DOHH2 (cell line): ENCODE data around the gene UROC1.

Experiments used
- H3F3A ChIP-seq: fragments of 200-600 bp; sonication (generic), shearing (Covaris generic); 2 replicates; pipeline ENCODE4 v1.6.0; 2016; ENCODE audit warnings: antibody characterized with exemption, mild to moderate bottlenecking; ENCODE audit not compliant: control insufficient read depth, insufficient read depth
- H3K27ac ChIP-seq: fragments of 200-600 bp; sonication (generic); 2 replicates; pipeline ENCODE4 v1.5.1; 2014; ENCODE audit warnings: low read depth, mild to moderate bottlenecking, low read length, moderate library complexity
- H3K27me3 ChIP-seq: fragments of 200-600 bp; sonication (generic); 2 replicates; pipeline ENCODE4 v1.6.1; 2014; ENCODE audit warnings: mild to moderate bottlenecking, low read length, mixed read lengths; ENCODE audit not compliant: control insufficient read depth
- H3K36me3 ChIP-seq: fragments of 200-600 bp; sonication (generic); 2 replicates; pipeline ENCODE4 v1.6.1; 2014; ENCODE audit warnings: mild to moderate bottlenecking, low read length, moderate library complexity, mixed read lengths; ENCODE audit not compliant: control insufficient read depth
- H3K4me1 ChIP-seq: fragments of 200-600 bp; sonication (generic); 2 replicates; pipeline ENCODE4 v1.6.1; 2014; ENCODE audit warnings: mild to moderate bottlenecking, low read length, mixed read lengths; ENCODE audit not compliant: control insufficient read depth
- H3K4me2 ChIP-seq: fragments of 200-600 bp; sonication (generic); 2 replicates; pipeline ENCODE4 v1.6.0; 2014; ENCODE audit warnings: mild to moderate bottlenecking, low read length, moderate library complexity
- H3K4me3 ChIP-seq: fragments of 200-600 bp; sonication (generic); 2 replicates; pipeline ENCODE4 v1.5.1; 2014; ENCODE audit warnings: mild to moderate bottlenecking, low read length, mixed read lengths
- H3K79me2 ChIP-seq: fragments of 200-600 bp; sonication (generic); 2 replicates; pipeline ENCODE4 v1.6.1; 2014; ENCODE audit warnings: mild to moderate bottlenecking, low read length, mixed read lengths; ENCODE audit not compliant: control insufficient read depth
- H3K9me2 ChIP-seq: fragments of 200-600 bp; sonication (generic); replicated peaks from 2 replicates; pipeline ENCODE4 v1.6.1; 2014; ENCODE audit warnings: mild to moderate bottlenecking, low read length, mixed read lengths; ENCODE audit not compliant: control insufficient read depth
- H3K9me3 ChIP-seq: fragments of 200-600 bp; sonication (generic); 2 replicates; pipeline ENCODE4 v1.6.1; 2014; ENCODE audit warnings: antibody characterized with exemption, low read length, mixed read lengths; ENCODE audit not compliant: control insufficient read depth, insufficient read depth
- H4K20me1 ChIP-seq: fragments of 200-600 bp; sonication (generic); 2 replicates; pipeline ENCODE4 v1.6.0; 2014; ENCODE audit warnings: low read depth, mild to moderate bottlenecking, antibody characterized with exemption, low read length, moderate library complexity; ENCODE audit not compliant: control insufficient read depth, insufficient read depth
- CTCF ChIP-seq: fragments of 200-600 bp; sonication (generic); IDR thresholded peaks from one replicate; pipeline ENCODE4 v1.5.1; 2014; ENCODE audit warnings: antibody characterized with exemption, mild to moderate bottlenecking, low read depth, low read length; ENCODE audit not compliant: poor library complexity, severe bottlenecking
- EZH2phosphoT487 ChIP-seq: fragments of 200-600 bp; sonication (generic); IDR thresholded peaks from 2 replicates; pipeline ENCODE4 v1.6.1; 2017; ENCODE audit warnings: borderline replicate concordance, mild to moderate bottlenecking, antibody characterized with exemption, low read length, moderate library complexity, mixed read lengths

UROC1 gene

GRCh38 chr3:126555795-126556636 is 38.4 kb upstream of the UROC1 start:
- Histone ChIP-seq H3K36me3 (no peaks in the 10 kb centered on the region), H3K4me2 (no peak overlapping the region), H3F3A (no peaks in the 10 kb centered on the region)

GRCh38 chr3:126554560-126555525 is 37.3 kb upstream of the UROC1 start:
- Histone ChIP-seq H3K4me2 (no peak overlapping the region), H3K36me3 (no peaks in the 10 kb centered on the region), H3K9me2 (no peaks in the 10 kb centered on the region), H3K27me3 (no peaks in the 10 kb centered on the region), H3K4me3 (no peak overlapping the region), H3K79me2 (no peaks in the 10 kb centered on the region), H4K20me1 (no peaks in the 10 kb centered on the region), H3K27ac (no peak overlapping the region), H3K9me3 (no peaks in the 10 kb centered on the region), H3F3A (no peaks in the 10 kb centered on the region), H3K4me1 (no peaks in the 10 kb centered on the region)
- no peak for TF ChIP-seq CTCF
- TF ChIP-seq EZH2phosphoT487 = no peak

More at GRCh38 chr3:126555795-126556636, 38.4 kb upstream of the UROC1 start:
- no peak for TF ChIP-seq EZH2phosphoT487
- no peak for TF ChIP-seq CTCF
- Histone ChIP-seq H3K27ac (no peak overlapping the region), H3K4me1 (no peaks in the 10 kb centered on the region), H3K4me3 (no peak overlapping the region), H3K27me3 (0 out of 2 replicates have a peak, but pooled peaks cover 2% of the 10 kb centered on the region), H3K9me2 (no peaks in the 10 kb centered on the region), H3K79me2 (no peaks in the 10 kb centered on the region), H3K9me3 (no peaks in the 10 kb centered on the region), H4K20me1 (no peaks in the 10 kb centered on the region)

GRCh38 chr3:126553284-126554084 is 35.9 kb upstream of the UROC1 start:
- Histone ChIP-seq H3K4me3 (no peak overlapping the region), H3K9me3 (no peaks in the 10 kb centered on the region), H3K27ac (no peak overlapping the region), H3K4me1 (no peaks in the 10 kb centered on the region), H3K36me3 (no peaks in the 10 kb centered on the region), H3K27me3 (no peaks in the 10 kb centered on the region), H3K4me2 (no peak overlapping the region), H3K79me2 (no peaks in the 10 kb centered on the region), H4K20me1 (no peaks in the 10 kb centered on the region), H3K9me2 (no peaks in the 10 kb centered on the region), H3F3A (no peaks in the 10 kb centered on the region)
- no peak for TF ChIP-seq CTCF
- no peak for TF ChIP-seq EZH2phosphoT487
